Measurements from ENCODE around the gene CCDC107. TPM values are rescaled to one million over a fixed set of nuclear protein-coding genes. Genes with fewer than 3 reads are reported as not detected.

Gene CCDC107
- total RNA-seq, 1 experiment from 2014 or later = 12.0 TPM

- Histone ChIP-seq H3K23me2 (ENCODE audit: insufficient read length, low read depth, low read length, poor library complexity, severe bottlenecking) (peaks cover 1% of the 10 kb centered on the region), H3K4me2 (ENCODE audit: insufficient read depth, insufficient read length, low read length) (no peak overlapping the region)
- WGBS (ENCODE audit: extremely low coverage, insufficient read length, low lambda C conversion rate) = no CpG with 5 or more reads among the region's 6 CpGs
Measured at GRCh38 chr9:35669331-35670145, 11.4 kb downstream of the CCDC107 start.

More at GRCh38 chr9:35669331-35670145, 11.4 kb downstream of the CCDC107 start:
- peaks cover 21% of the 10 kb centered on the region for H3K27me3 Mint-ChIP-seq (ENCODE audit: low read depth)
- no peaks in the 10 kb centered on the region for H3K9me3 Mint-ChIP-seq
- no peak overlapping the region for H2BK12ac ChIP-seq (ENCODE audit: insufficient read length, low read depth, low read length)
- H2AK5ac ChIP-seq (ENCODE audit: insufficient read length, low read length) = no peak overlapping the region
- H4K20me1 ChIP-seq (ENCODE audit: control insufficient read depth, insufficient read depth, insufficient read length) = no peaks in the 10 kb centered on the region
- no peak overlapping the region for H3K23ac ChIP-seq (ENCODE audit: insufficient read length, low read depth, low read length)
- H3K14ac ChIP-seq (ENCODE audit: insufficient read depth, low read length) = no peak overlapping the region
- H3K4me1 ChIP-seq (ENCODE audit: insufficient read depth, low read length) = no peaks in the 10 kb centered on the region
- H3K9me3 ChIP-seq (ENCODE audit: control insufficient read depth, low read depth, low read length) = no peaks in the 10 kb centered on the region
- no peak overlapping the region for H2BK120ac ChIP-seq (ENCODE audit: low read depth, low read length, poor library complexity, severe bottlenecking)
- H4K8ac ChIP-seq (replicated peaks; ENCODE audit: insufficient read length, low read depth, low read length) = no peak overlapping the region
- H3K79me2 ChIP-seq (ENCODE audit: insufficient read depth, low read length) = no peaks in the 10 kb centered on the region
- H3K56ac ChIP-seq (ENCODE audit: insufficient read length, low read depth, low read length) = no peak overlapping the region
- peaks cover 11% of the 10 kb centered on the region in 2 experiments for H3K4me1 Mint-ChIP-seq
- no peak overlapping the region for H3T11ph ChIP-seq (ENCODE audit: low read length)
- no peak overlapping the region for H2AFZ ChIP-seq (ENCODE audit: low read length)
- no peak overlapping the region for H3K9ac ChIP-seq (ENCODE audit: extremely low read depth, insufficient read length, low read length)
- no peak for TF ChIP-seq CTCF (conservative IDR thresholded peaks at IDR 0.05)
- no peak overlapping the region for H3K18ac ChIP-seq (ENCODE audit: insufficient read length, low read depth, low read length)
- H3K27ac Mint-ChIP-seq = no peak overlapping the region
- H4K91ac ChIP-seq (ENCODE audit: insufficient read length, low read depth, low read length) = no peak overlapping the region
- H3K27me3 ChIP-seq (ENCODE audit: insufficient read depth, low read length) = peaks cover 3% of the 10 kb centered on the region; the same call in 1 of the 2 replicates
- no peak overlapping the region for H4K5ac ChIP-seq (ENCODE audit: insufficient read length, low read depth, low read length)
- H3K4ac ChIP-seq (ENCODE audit: low read depth, low read length) = no peak overlapping the region
- H3K36me3 Mint-ChIP-seq (ENCODE audit: insufficient read depth in 1 of 3, low read depth in 3 of 3) = no peaks in the 10 kb centered on the region; a peak in 1 of 7 replicates
- no peak overlapping the region for H2BK20ac ChIP-seq (ENCODE audit: low read depth, low read length, poor library complexity, severe bottlenecking)
- DNase-seq = no peak
- H2BK5ac ChIP-seq (ENCODE audit: insufficient read length, low read length) = no peak overlapping the region
- H3K79me1 ChIP-seq (ENCODE audit: insufficient read depth, low read depth, low read length, poor library complexity, severe bottlenecking) = no peaks in the 10 kb centered on the region
- H3K27ac ChIP-seq (ENCODE audit: insufficient read length, low read depth, low read length) = no peak overlapping the region
- H3K4me3 Mint-ChIP-seq = no peak overlapping the region
- H2BK15ac ChIP-seq (ENCODE audit: low read depth, low read length) = no peak overlapping the region

Measured in H9 (cell line).